ENCODE measurements around the gene ELL3.

The ELL3 gene

GRCh38 chr15:43723151-43723550 is 53.6 kb downstream of the ELL3 start:
- no peak for DNase-seq (ENCODE audit: low read depth)
